ENCODE measurements around the gene CENPA. TPM values are rescaled to one million over a fixed set of nuclear protein-coding genes. Genes with fewer than 3 reads are reported as not detected.

The CENPA gene
- total RNA-seq, 4 donors from 2014 or later = 3.3 to 3.5 TPM; not detected in 2

- 83 to 87% methylated on average over 4 of the region's 4 CpGs for WGBS, 2 donors
- H3K4me1 ChIP-seq = peaks cover 0 to under 1% (median 0%) of the 10 kb centered on the region in 4 donors
- H3K27ac ChIP-seq = no peak overlapping the region
- DNase-seq (ENCODE audit: low spot score in 2 of 2) = no peak
- H3K4me3 ChIP-seq = no peak overlapping the region
- H3K27me3 ChIP-seq = peaks cover 2 to 69% of the 10 kb centered on the region in 2 donors
- no peaks in the 10 kb centered on the region for H3K36me3 ChIP-seq
- no peaks in the 10 kb centered on the region for H3K9me3 ChIP-seq
- TF ChIP-seq CTCF (IDR thresholded peaks at IDR 0.05) (no peak), POLR2A (IDR thresholded peaks at IDR 0.05) (no peak), EP300 (IDR thresholded peaks at IDR 0.05) (no peak)
Observed at GRCh38 chr2:26840937-26841610, 55.2 kb downstream of the CENPA start.

GRCh38 chr2:26843041-26843440, 57.2 kb downstream of the CENPA start:
- no peak overlapping the region for H3K27ac ChIP-seq
- peaks cover 0 to 20% (median 11%) of the 10 kb centered on the region in 4 donors for H3K4me1 ChIP-seq
- H3K36me3 ChIP-seq = no peaks in the 10 kb centered on the region
- H3K27me3 ChIP-seq = peaks cover 8 to 89% of the 10 kb centered on the region in 2 donors
- 23 to 29% methylated on average over 4 of the region's 4 CpGs for WGBS, 2 donors
- H3K4me3 ChIP-seq = no peak overlapping the region
- DNase-seq (ENCODE audit: low spot score in 2 of 2) = no peak
- no peaks in the 10 kb centered on the region for H3K9me3 ChIP-seq
- TF ChIP-seq EP300 (IDR thresholded peaks at IDR 0.05) (no peak), CTCF (IDR thresholded peaks at IDR 0.05) (no peak), POLR2A (IDR thresholded peaks at IDR 0.05) (no peak)

Other genes starting within 250 kb of the CENPA start
- not detected for gene CIB4, start 144.7 kb upstream of the CENPA start, total RNA-seq
- 1 to 10 TPM in 3 of 4 donors, under 1 TPM in 1; 0.84 to 6.9 (median 1.7) TPM for gene KCNK3, start 93.3 kb upstream of the CENPA start, total RNA-seq
- gene SLC35F6, start 21.8 kb upstream of the CENPA start, total RNA-seq = 10 to 100 TPM; 30.1 to 51.6 (median 43.3) TPM
- gene DPYSL5, start 62.1 kb downstream of the CENPA start, total RNA-seq = not detected
- gene MAPRE3, start 184.6 kb downstream of the CENPA start, total RNA-seq = 10 to 100 TPM; 16.6 to 26.4 (median 19.7) TPM
- 10 to 100 TPM; 45.7 to 71.4 (median 53.4) TPM for gene TMEM214, start 246.9 kb downstream of the CENPA start, total RNA-seq

Data from tibial nerve (tissue), 4 donors.